LHCN-M2 (cell line): ENCODE data around the gene PKNOX2. TPM values are rescaled to one million over a fixed set of nuclear protein-coding genes. Genes with fewer than 3 reads are reported as not detected.
A peak's percentile ranks its signal among the peaks of the same experiment; 100 is the strongest.

Experiments
- DNase-seq: peaks from one replicate; pipeline ENCODE4 v3.0.0-alpha.2; 2012; ENCODE audit warnings: low read depth
- total RNA-seq: library from RNA; depleted of rRNA; stranded (reverse); fragments of >200 nt; gene quantifications from 2 replicates; pipeline ENCODE4 v1.2.3, GENCODE V29; 2014

PKNOX2 gene
- total RNA-seq, 1 experiment from 2014 or later = 14.6 TPM

DNA sequence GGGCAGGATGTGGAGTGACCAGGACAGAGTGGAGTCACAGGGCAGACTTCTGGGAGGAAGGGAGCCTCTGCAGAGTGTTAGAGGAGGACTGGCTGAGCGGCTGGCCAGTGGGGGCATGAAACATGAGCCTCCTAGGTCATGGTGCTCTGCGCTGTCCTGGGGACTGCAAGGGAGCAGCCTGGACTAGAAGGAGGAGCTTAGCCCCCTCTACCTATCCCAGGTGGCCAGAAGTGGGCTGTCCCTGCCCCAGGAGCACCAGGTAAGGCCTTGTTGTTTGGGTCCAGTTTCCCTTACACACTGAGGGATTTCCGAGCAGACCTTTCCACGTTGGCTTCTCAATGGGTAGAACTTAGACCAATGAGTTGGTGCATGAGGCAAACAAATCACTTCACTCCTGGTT lies 7.4 kb downstream of the PKNOX2 start:
- DNase-seq = no peak

DNA sequence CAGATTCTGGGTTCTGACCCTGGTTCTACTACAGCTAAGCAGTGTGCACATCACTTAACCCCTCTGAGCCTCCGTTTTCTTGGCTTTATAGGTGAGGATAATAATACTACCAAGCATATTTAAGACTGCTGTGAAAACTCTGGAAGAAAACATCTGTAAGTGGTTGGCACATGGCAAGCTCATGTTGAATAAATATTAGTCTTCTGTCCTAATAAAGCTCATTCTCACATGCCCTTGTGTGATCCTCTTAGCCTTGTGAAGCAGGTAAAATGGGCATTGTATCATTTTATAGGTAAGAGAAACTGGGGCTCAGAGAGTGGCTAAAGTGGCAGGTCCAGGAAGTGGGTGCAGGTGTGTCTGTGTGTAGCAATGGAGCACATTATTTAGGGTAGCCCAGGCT lies 8.5 kb downstream of the PKNOX2 start:
- no peak for DNase-seq

DNA sequence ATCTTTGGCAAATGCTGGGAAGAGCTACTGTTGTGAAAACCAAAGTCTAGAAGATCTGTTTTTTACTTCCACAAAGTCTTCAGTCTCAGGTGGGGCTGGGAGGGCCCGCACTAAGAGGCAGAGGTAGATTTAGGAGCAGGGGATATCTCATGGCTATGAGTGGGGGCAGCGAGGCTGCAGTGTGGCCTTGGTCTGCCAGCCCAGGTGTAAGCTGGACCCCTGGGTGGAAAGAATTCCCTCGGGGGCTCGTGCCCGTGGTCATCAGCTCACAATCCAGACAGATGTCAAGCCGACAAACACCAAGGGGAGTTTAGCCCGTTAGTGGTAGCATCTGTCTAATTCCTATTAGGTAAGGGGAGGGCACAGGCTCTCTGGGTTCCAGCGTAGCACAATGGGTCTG lies 9.0 kb downstream of the PKNOX2 start:
- DNase-seq = no peak

DNA sequence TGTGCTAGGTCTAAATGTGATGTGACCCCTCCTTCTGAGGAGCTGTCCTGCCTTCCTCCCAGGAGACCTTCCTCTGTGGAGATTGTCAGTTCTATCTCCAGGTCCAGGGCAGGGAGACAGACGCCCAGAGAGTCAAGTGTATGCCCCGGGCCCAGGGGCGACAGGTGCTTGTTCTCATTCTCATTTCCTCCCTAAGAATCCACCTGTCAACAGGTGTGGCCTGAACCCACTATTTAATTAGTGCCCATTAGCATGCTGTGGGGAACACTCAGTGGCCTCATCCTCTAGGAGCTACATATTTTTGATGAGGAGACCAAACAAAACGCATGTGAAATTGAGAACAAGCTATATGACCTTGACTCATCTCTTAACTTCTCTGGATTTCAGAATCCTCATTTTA lies 9.5 kb downstream of the PKNOX2 start:
- no peak for DNase-seq

DNA sequence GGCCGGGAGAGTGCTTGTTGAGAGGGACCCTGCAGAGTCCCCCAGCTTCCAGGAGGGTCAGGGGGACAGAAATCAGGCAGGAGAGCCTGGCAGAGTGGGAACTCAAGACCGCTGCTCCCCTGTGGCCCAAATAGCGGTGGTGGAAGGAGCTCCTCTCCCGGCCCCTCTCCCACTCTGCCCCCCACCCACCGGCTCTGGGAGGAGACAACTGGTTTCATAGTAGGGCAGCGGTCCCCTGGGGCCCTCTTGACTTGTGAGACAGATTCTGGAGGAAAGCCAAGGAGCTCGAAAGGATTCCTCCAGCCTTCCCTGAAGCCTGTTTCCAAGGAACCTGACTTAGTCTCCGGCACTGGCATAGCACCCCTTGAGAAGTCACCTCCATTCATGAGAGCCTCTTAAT lies 10.1 kb downstream of the PKNOX2 start:
- DNase-seq = no peak

DNA sequence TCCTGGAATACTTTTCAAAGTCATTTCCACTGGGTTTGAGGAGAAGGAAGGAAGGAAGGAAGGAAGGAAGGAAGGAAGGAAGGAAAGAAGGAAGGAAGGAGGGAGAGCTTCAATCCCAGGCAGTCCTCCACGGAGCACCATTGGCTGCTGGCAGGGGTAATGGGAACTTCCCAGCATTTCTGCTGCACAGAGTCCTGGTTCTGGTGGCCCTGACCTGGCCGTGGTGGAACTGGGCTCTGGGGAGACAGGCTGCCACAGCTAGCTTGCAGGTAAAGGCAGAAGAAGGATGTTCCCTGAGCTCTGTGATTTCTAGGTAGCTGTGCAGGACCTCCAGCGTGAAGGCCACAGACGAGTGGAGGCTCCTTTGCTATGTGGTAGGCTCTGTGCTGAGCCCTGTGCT lies 10.6 kb downstream of the PKNOX2 start:
- DNase-seq = no peak

DNA sequence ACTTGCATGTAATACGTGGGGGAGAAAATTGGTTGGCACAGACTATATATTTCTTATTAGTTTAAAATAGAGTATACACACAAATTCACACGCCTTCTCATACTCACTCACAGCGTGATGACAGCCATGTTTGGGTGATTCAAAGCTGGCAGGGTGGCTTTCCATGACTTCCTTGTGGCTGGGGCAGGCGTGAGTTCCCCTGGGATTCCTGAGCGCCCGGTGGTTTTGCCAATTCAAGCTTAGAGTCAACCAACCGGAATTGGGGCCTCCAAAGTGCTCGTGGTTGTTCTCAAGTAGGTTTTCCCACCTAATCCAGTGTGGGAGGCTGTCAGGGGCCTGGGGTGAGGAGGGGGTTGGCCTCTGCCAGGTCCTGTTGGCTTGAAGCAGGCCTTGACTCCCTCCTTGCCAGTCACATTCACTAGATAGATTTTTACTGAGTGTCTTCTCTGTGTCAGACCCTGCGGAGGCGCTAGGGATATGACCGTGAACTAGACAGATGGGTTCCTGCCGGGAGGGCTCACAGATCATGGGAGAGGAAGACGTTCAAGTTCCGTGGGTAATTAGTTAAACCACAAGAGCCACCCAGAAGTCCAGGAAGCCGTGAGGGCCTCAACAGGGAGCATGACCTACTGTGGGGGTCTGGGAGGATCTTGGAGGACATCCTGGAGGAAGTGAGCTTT lies 11.5 kb downstream of the PKNOX2 start:
- peak; percentile 23 for DNase-seq

DNA sequence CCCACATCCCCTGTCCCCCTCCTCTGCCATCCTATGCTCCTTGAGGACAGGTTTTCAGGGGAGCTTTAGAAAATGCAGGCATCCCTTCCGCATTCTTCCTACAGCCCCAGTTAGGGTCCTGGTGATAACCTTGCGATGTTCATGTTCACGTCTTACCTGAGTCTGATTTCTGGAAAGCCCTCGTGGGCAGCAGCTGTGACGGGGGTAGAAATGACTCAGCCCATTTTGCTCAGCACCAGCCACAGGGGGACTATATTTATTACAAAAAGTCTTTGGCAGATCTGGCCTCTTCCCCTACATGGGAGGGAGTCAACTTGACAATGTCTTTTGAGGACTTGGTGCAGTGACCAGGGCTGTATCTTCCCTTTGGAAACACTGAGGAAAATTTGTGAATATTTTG lies 12.3 kb downstream of the PKNOX2 start:
- no peak for DNase-seq

DNA sequence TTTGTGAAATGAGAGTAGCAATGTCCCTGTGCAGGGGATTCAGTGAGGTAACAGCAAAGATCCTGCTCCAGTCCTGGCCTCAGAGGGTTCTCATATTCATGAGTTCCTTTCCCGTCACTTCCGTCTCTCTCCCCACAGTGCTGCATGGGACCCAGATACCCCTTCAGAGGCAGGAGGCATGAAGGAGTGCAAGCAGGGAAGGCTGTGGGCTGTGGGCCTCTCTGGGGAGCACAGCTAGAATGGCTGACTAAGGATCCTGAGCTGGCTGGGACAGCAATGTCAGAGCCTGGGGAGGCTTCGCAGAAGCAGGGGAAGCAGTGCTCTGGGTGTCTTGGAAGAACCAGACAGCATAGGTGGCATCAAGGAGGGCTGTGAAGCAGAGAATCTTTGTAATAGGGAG lies 13.0 kb downstream of the PKNOX2 start:
- DNase-seq = no peak

DNA sequence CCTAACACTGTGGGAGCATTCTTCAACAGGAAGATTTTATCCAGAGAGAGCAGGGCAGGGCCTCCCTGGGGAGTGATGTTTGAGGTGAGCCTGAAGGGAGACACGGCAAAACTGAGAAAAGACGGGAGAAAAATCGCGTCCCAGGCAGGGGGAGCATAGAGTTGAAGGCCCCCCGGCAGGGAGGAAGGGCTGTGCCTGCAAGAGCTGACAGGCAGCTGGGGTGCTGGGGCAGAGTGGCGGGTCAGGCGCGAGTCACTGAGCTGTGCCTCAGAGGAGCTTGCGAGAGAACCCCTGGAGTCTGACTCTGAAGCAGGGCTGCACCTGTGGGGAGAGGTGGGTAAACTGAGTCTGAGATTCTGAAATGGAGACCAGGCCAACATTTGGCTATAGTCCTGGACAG lies 14.8 kb downstream of the PKNOX2 start:
- DNase-seq = no peak

DNA sequence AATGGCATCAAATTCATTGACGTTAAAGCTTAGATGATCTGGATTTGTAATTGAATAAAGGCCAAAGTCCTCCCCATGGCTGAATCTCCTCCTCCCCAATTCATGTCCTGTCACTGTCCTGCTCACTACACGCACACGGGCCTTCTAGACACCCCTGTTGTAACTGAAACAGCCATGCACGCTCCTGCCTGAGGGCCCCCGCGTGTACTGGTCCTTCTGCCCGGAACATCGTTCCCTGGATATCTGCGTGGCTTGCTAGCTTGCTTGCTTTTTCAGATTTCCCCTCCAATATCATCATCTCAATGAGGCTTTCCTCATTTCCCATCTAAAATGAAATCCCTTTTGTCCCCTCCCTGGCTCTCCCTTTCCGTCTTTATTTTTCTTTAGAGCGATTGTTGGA lies 15.3 kb downstream of the PKNOX2 start:
- no peak for DNase-seq

DNA sequence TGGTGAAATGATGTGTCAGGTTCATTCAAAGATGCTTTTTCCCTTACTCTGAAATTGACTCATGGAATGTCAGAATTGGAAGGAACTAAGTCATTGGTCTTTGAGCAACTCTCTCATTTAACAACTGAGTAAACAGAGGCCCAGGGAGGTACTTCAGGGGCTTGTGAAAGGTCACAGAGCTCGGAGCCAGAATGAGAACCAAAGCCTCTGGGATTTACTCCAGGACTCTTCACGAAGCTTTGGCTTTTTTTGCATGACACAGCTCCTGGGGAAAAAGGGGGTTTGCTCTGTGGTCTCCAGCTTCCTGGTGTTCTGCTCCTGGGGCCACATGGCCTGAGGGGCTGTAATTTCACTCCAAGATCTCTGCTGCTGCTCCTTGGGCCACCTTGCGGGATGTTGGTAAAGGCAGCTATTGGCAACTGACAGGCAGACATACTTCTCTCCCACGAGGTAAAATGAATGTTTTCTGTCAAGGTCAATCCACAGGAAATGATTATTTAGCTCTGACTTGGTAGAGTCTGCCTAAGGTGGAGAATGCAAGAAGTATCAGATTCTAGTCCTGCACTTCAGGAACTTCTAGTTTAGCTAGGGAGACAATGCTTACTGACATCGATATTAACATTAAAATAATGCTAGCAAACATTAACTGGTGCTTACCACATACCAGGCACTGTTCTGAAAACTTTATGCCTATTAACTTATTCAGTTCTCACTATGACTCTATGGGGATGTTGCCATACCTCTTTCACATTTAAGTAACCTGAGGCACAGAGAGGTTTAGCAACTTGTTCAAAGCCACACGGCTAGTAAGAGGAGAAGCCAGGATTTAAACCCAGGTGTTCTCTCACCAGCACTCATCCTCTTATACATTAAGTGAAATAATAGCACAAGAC lies 16.1 kb downstream of the PKNOX2 start:
- DNase-seq = peak; percentile 90

DNA sequence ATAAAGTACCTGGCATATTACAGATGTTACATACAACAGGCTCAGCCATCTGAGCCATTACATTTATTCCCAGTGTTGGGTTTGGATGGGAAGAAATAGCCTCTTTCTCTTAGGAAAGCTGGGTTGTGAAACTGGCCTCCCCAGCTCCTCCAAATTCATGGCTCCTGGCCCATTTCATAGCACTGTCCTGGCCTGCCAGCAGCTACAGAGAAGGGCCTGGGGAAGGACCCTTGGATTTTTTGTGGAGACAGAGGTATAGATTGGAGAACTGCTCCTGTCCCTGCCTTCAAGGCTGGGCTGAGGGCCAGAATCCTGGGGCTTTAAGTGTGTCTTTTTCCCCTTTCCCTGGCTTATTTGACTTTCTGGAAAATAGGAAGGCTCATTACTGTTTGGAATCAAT lies 18.0 kb downstream of the PKNOX2 start:
- no peak for DNase-seq

DNA sequence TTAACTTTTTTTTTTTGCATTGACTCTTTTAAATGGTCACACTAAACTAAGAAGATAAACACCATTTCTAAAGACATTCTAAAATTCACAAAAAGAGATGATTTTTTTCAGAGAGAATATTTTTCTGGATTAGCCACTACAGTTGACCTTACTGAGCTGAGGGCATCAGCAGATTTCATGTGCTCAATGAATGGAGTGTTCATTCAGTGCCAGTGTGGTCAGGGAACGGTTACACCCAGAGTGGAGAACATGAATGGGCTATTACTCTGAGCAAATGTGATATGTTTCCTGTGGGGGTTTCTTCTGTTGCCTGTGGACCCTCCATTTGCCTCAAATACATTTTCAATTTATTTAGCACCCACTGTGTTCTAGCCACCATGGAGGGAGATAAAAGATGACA lies 19.1 kb downstream of the PKNOX2 start:
- no peak for DNase-seq

DNA sequence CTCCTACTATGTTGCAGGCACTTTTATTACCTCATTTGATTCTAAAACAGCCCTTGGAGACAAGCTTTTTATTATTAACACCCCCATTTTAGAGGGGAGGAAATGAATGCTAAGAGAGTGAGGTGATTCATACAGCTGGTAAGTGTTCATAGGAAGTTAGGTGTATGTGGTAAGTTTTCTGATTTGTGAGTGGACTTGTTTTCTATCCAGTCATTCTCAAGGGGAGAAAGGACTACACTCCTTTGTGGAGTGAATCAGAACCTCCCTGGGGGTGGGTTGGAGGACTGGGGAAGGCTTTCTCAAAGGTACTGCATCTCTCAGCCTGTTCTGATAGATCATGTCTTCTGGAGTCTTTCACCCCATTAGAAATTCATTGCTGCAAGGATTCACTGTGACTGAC lies 23.5 kb downstream of the PKNOX2 start:
- peak; percentile 59 for DNase-seq

DNA sequence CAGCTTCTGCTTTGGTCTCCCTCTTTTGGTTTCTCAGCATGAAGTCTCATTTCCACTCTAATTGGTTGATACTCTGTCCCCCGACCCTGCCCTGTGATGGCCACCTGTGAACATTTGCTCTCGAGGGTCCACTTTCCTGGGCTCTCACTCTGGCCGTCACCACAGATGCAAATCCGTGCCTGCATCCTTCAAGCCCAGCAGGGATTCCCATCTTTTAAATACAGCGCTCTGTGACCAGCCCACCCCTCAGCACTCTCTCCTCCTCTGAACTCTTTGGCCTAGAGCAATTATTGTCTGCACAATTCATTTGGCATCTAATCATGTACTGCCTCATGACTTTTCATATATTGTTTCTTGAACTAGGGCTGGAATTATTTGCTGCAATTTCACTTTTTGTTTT lies 26.0 kb downstream of the PKNOX2 start:
- DNase-seq = no peak

DNA sequence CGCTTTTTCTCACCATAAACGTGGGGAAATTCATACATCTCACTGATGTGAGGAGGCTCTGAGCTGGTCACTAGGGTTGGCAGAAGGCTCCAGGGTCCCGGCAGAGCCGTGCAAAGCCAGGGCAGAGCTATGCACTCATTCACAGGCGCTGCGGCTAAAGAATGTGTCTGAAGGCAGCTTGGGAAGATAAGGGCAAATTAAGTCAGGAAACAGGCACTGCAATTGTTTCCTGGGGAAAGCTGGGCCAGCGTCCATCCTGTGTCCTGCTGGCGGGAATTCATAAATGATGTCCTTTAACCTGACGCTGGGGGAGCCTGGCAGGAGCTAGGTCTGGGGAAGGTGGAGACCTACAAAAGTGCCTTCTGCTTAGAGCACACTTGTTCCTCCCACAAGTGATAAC lies 27.6 kb downstream of the PKNOX2 start:
- DNase-seq = no peak

DNA sequence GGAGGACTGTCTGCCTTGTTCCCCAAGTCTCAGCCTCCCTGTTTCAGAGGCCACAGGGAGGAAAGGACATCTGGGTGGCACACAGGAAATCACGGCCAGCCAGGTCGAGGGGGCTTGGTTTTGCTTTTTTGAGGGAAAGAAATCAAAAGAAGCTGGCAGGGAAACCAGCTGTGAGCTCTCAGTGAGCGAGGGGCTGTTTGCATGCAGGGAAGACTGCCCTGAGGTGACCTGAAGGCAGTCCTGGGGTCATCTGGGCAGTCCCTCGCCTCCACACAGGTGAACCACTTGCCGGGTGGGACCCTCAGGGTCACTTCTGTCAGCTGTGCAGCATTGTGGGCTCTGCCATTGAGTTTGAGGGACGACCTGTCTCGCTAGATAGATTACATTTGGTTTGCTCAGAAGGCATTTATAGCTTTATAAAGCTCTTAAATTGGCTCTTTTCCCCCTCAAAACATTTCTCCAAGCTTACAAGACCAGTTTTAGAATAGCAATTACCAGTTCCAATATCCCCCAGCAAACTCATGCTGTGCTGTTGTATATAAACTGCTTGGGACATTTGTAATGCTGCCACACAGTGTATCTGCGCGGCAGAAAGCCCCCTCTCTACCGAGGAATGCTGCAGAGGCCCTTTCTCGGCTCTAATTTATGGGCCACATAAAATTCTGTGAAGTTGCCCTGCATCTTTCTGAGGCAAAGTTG lies 28.3 kb downstream of the PKNOX2 start:
- DNase-seq = no peak

DNA sequence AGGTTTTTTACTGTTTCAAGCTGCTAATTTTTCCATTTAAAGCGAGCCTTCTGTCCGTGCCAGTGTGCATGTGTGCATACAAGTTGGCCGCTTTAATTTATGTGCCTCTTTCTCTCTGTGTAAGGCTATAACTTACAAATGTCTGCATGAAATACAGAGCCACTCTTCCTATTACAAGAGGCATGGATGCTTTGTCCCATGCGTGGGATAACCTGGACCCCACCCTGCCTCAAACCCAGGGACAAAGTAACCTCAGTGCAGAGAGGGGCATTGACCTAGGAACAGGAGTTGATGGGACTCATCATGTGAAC lies 28.8 kb downstream of the PKNOX2 start:
- DNase-seq = no peak

DNA sequence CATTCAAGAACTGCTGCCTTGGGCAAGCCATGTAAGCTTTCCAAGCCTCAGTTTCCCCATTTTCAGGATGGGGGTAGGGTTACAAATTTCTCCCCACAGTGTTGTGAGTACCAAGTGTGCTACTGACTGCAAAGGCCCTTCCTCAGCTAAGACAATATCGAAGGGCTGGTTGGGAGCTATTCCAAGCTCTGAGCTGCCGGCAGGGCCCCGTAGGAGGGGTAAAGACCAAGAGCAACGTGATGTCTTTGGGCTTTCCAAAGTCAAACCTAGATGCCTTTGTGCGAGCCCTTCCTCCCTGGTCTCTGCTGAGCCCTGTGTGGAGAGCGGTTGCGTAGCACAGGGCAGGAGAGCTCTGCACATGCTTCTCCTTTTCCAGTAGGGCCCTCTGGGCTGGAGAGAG lies 29.3 kb downstream of the PKNOX2 start:
- DNase-seq = no peak

DNA sequence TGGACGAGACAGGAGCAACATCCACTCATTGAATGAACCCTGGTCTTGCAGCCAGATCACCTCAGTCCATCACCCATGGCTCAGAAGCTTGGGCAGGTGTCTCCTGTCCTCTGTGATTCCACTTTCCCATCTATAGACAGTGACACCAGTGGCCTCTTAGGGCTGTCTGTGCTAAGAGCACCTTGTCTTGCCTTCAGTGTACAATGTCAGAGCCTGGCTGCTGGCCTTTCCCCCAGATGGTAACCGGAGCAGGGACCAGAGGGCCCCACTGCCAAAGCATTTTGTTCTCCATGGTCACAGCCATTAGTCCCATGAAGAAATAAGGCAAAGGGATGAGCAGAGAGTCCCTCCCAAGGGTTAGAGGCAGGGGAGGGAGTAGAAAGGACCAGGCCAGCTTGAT lies 35.4 kb downstream of the PKNOX2 start:
- DNase-seq = no peak

DNA sequence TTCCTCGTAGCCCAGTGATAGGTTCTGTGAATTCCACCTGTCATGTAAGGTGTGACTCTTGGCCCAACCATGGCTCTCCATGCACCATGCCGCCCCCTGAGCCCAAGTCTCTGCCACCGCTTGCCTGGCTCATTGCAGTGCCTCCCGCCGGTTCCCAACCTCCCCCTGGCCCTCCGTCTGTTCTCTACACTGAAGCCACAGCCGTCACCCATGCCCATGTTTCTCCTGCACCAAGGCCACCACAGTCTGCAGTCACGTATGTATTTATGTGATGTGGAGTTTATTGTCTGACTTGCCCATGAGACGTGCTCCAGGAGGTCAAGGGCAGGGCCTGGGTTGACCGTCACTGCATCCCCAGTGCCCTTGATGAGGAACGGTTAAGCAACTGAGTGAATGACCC lies 35.9 kb downstream of the PKNOX2 start:
- DNase-seq = no peak
